ENCODE results near the gene PDE10A. TPM values are rescaled to one million over a fixed set of nuclear protein-coding genes. Genes with fewer than 3 reads are reported as not detected.

PDE10A gene
- total RNA-seq, 1 donor: 5.6 TPM

GRCh38 chr6:165640806-165641205 is 22.2 kb downstream of the PDE10A start:
- H3K4me3 ChIP-seq (ENCODE audit: low read depth, low read length): no peak overlapping the region
- no peak for TF ChIP-seq CTCF (IDR thresholded peaks at IDR 0.05; ENCODE audit: insufficient read depth, low read depth, low read length)
- no peak for DNase-seq (ENCODE audit: low read depth)

GRCh38 chr6:165638530-165638929 is 24.5 kb downstream of the PDE10A start:
- no peak for TF ChIP-seq CTCF (IDR thresholded peaks at IDR 0.05; ENCODE audit: insufficient read depth, low read depth, low read length)
- no peak overlapping the region for H3K4me3 ChIP-seq (ENCODE audit: low read depth, low read length)
- DNase-seq (ENCODE audit: low read depth): no peak

- peak; percentile 52 for DNase-seq (ENCODE audit: low read depth)
- H3K4me3 ChIP-seq (ENCODE audit: low read depth, low read length): no peak overlapping the region
- TF ChIP-seq CTCF (IDR thresholded peaks at IDR 0.05; ENCODE audit: insufficient read depth, low read depth, low read length): no peak
Measured at GRCh38 chr6:165637586-165637985, 25.5 kb downstream of the PDE10A start.

- no peak for TF ChIP-seq CTCF (IDR thresholded peaks at IDR 0.05; ENCODE audit: insufficient read depth, low read depth, low read length)
- H3K4me3 ChIP-seq (ENCODE audit: low read depth, low read length): no peak overlapping the region
- peak; percentile 54 for DNase-seq (ENCODE audit: low read depth)
Measured at GRCh38 chr6:165636402-165637048, 26.5 kb downstream of the PDE10A start.

- no peak overlapping the region for H3K4me3 ChIP-seq (ENCODE audit: low read depth, low read length)
- no peak for TF ChIP-seq CTCF (IDR thresholded peaks at IDR 0.05; ENCODE audit: insufficient read depth, low read depth, low read length)
- peak; percentile 28 for DNase-seq (ENCODE audit: low read depth)
Measured at GRCh38 chr6:165635965-165636364, 27.1 kb downstream of the PDE10A start.

GRCh38 chr6:165634101-165634880 is 28.8 kb downstream of the PDE10A start:
- no peak for TF ChIP-seq CTCF (IDR thresholded peaks at IDR 0.05; ENCODE audit: insufficient read depth, low read depth, low read length)
- DNase-seq (ENCODE audit: low read depth): no peak
- H3K4me3 ChIP-seq (ENCODE audit: low read depth, low read length): no peak overlapping the region

Data from fibroblast of villous mesenchyme (primary cell).